GM19467 (cell line): ENCODE measurements around the gene GIT2.
"Not testable (repeated sequence)": the region's sequence is repeated elsewhere in the genome, so short reads cannot be mapped to it uniquely, and the experiment has no call there.

Experiments
- ATAC-seq: cut with Tn5 transposase; IDR thresholded peaks from one replicate; pipeline ENCODE4 v1.9.1; 2021; ENCODE audit warnings: mild to moderate bottlenecking, moderate library complexity; ENCODE audit not compliant: unreplicated experiment

Gene GIT2

GRCh38 chr12:109947521-109947920 lies 48.6 kb downstream of the GIT2 start:
- no peak for ATAC-seq

DNA sequence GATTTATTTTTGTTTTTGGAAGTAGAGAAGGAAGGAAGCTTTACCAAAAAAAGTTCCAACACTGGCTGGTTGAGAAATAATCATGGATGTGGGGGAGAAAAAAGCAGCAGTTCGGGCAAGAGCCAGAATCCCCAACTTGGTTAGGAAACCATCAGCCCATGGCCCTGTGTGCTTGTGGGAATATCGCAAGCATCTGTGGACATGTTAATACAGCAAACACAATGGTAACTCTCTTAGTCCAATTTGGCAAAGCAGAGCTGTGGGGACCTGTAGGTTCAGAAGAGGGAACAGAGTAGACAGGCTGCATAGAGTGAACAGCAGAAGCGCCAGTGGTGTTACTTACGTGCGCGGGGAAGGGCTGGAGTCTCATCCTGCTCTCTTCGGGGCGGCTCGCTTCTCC lies 49.3 kb downstream of the GIT2 start:
- no peak for ATAC-seq

GRCh38 chr12:109946505-109946904 lies 49.7 kb downstream of the GIT2 start:
- no peak for ATAC-seq

DNA sequence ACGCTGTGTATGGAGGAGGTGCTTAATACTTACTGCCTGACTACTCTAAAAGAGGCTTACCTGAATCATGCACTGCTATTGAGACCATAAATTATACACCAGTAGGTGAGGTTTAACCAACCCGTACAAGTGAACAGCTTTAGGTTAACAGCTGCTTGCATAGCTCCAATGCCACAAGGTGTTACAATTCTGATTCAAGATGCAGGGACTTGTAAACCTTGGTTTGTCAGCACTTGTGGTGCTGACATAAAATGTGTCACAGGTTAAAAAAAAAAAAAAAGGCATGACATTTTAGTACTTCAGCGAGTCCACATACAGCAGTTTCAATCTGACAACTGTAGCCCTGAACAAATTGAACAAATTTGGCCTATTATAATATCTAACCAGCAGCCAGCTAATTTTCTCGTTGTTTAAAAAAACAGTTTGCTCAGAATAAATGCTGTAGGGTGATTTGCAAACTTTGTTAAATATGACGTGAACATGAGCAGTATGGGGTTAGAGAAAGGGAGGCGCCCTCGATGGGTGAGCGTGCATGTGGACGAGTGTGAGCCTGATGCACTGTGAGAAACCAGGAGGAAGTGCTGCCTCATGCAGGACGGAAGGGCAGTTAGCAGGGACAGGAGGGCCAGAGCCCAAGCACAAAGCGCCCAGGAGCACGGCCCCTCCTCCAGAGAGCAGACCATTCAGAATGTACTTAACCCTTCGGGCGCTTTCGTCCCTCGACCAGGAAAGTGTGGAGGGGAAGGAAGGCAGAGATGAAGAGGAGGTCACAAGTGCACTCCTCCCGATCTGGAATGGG lies 51.4 kb downstream of the GIT2 start:
- ATAC-seq, result no peak

- no peak for ATAC-seq
Observed at GRCh38 chr12:109943811-109944210, 52.4 kb downstream of the GIT2 start.

- no peak for ATAC-seq
Observed at GRCh38 chr12:109940339-109940923, 55.7 kb downstream of the GIT2 start.

DNA sequence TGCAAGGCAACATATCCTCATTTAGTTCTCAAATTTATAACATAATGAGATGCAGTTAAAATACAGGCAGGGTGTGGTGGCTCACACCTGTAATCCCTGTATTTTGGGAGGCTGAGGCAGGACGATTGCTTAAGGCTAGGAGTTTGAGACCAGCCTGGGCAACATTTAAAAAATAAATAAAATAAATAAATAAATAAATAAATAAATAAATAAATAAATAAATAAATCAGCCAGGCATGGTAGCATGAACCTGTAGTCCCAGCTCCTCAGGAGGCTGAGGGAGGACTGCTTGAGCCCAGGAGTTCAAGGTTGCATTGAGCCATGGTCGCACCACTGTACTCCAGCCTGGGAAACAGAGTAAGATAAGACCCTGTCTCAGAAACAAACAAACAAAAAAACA lies 56.7 kb downstream of the GIT2 start:
- ATAC-seq, result no peak

GRCh38 chr12:109938947-109939346 lies 57.2 kb downstream of the GIT2 start:
- no peak for ATAC-seq

GRCh38 chr12:109937371-109937770 lies 58.8 kb downstream of the GIT2 start:
- no peak for ATAC-seq

DNA sequence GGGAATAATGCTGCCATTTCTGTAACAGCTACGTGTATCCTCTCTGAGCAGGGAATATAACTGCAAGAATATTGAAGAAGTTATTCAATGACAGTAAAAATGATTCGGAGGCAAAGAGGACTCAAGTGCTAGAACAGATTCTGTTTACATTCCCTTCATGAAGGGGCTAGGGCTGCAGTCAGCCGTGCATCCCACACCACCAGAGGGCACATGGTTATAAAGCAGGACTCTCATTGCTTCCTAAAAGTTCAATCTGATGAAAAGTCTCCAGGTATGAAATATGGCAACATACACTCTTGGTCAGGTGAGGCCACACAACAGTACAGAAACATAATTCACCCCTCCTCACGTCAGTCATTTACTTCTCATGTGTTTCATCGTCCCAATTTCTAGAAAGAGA lies 62.1 kb downstream of the GIT2 start:
- ATAC-seq, result no peak

DNA sequence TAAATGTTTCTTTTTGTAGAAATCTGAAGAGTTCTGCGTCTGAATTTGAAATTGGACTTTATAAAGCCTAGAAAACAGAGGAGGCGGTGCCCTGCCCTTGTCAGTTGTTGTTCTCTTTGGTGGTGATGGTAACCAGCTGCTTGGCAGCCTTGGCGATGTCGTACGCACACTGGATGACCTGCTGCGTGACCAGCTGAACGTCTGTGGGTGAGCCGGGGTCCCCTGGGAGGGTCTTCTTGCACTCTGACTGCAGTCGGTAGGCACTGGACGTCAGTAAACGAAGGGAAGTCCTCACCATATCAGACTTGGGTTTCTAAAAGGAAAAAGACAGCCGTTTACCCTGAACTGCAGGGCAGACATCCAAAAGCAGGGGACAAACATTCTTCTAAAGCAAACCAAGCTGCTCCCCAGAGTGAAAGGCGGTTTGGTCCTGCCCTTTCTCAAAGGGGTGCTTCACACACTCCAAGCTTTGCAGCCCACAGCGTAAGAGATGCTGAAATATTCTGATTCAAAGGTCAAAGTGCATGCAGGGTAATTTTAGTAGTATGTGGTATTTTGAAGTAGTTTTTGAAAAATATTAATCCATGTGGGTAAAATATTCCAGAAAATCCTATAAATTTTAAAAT lies 63.2 kb downstream of the GIT2 start:
- no peak for ATAC-seq

GRCh38 chr12:109931143-109931542 lies 65.0 kb downstream of the GIT2 start:
- ATAC-seq, result no peak

DNA sequence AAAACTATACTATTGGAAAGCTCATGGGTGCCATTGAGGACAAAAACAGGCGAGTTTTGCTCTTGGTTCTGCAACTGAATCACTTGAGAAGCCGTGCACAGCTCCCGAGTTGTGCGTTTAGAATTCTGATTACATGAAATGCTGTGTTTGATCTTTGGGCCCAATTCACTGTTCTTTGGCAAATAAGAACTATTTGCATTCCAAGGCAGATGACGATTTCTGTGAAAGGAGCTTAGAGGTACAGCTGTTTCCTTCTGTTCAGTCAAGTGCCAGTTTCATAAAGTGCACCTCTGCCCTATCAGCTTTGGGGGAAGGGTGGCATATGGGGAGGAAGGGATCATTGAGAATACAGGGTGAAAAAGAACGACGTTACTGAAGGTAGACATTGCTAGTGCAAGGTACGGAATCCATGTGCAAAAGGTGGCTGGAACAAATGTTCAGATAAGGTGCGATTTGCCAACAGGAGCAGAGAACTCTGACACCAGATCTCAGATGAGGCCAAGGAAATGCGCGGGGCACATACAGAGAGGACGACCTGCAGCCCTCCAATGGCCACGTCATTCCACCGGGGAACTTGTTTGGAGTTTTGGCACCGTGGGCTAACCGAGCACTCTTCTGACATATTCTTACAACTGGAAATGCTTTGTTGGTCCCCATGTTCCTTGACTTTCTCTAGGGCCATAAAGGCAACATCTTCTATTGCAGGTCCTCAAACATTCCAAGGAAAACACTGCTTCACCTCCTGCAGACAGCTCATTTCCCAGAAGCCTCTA lies 66.0 kb downstream of the GIT2 start:
- ATAC-seq, result no peak

- ATAC-seq, result not testable (repeated sequence)
Observed at GRCh38 chr12:109929326-109929725, 66.8 kb downstream of the GIT2 start.

DNA sequence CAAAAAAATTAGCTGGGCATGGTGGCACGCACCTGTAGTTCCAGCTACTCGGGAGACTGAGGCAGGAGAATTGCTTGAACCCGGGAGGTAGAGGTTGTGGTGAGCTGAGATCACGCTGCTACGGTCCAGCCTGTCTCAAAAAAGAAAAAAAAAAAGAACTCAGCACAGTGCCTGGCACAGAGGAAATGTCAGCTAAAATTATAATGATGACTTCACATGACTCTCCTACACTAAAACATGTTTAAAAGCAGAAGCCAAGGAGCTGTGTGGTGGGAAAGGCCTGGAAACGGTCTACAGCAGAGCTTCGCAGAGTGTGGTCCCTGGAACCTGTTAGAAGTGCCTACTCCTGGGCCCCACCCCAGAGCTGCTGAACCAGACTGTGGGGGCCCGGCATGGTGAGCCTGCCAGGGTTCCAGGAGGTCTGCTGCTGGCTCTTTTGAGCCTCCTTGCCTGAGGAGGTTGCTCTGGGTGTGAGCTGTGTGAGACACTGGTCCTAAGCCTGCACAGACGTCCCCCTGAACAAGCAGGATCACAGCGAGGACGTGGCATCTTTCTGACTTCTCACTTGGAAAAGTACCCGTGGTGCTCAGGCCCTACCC lies 68.0 kb downstream of the GIT2 start:
- ATAC-seq, result no peak

GRCh38 chr12:109927622-109928021 lies 68.5 kb downstream of the GIT2 start:
- ATAC-seq, result no peak

DNA sequence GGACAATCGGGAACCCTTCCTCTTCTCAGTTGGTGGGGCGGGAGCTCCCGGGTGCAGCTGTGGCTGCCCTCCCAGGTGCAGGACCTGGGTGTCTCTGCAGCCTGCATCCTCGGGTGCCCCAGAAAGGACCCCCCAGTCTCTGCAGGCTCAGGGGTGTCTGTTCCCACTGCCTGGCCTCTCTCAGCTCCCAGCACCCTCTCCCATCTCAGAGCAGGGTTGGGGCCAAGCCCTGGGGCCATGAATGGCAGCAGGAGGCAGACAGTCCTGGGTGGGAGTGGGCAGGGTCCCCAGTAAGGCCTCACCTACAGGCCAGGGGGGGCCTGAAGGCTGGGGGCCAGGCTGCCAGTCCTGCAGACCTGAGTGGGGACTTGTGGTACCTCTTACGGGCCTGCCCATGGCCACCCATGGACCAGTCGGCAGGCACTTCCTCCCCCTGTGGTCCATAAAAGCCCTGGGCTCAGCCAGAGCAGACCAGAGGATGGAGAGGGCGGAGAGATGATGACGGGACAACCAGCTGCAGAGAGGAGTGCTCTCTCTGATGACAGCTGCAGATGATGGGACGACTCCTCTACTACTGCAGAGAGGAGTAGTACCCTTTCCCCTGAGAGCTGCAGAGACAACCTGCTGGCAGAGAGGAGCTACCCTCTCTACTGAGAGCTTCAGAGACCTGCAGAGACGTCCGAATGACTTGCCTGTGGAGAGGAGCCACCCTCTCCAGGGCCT lies 69.5 kb downstream of the GIT2 start:
- ATAC-seq, result no peak

- no peak for ATAC-seq
Observed at GRCh38 chr12:109926016-109926415, 70.2 kb downstream of the GIT2 start.

DNA sequence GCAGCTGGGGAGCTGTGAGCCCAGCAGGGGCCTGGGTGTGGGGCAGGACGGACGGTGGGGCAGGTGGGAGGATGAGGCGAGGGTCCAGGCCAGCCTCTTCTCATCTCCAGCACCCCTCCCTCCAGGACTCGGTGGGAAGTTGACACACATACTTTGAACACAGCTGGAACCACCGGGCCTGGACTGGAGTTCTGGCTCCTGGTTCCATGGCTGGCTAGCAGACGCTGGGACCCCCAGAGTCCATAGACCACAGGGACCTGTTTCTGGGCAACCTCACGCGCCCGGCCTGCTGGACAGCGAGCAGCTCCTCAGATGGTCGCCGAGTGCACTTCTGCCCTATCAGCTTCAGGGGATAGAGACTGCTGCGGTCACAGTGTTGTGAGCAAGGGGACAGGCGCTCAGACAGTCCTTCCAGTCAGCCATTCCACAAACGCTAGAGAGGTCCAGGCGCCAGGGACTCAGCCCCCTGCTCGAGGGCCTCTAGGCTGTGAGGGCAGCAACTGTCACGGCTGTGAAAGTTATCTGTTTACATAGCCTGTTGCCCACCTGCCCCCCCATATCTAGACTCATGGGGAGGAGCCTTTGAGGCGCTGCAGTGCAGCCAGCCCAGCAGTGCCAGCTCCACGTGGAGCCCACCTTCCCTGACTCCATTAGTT lies 70.9 kb downstream of the GIT2 start:
- ATAC-seq, result no peak
